ENCODE results near the gene PHACTR3. TPM values are rescaled to one million over a fixed set of nuclear protein-coding genes. Genes with fewer than 3 reads are reported as not detected.
A peak's percentile ranks its signal among the peaks of the same experiment; 100 is the strongest.

The PHACTR3 gene
- total and polyA plus RNA-seq, 5 donors: 2.8 to 14.5 (median 4.7) TPM

- peak in 1 of 2 donors; percentile 12 for ATAC-seq
Measured at GRCh38 chr20:59688999-59689398, 84.7 kb downstream of the PHACTR3 start.

GRCh38 chr20:59690101-59690500 lies 85.8 kb downstream of the PHACTR3 start:
- H3K4me1 ChIP-seq (ENCODE audit: control insufficient read depth, insufficient read depth, low read length): no peaks in the 10 kb centered on the region
- H3K27me3 ChIP-seq (ENCODE audit: control insufficient read depth, insufficient read depth): no peaks in the 10 kb centered on the region
- no peak overlapping the region for H3K27ac ChIP-seq (ENCODE audit: low read length)
- WGBS: 72% methylated on average over 4 of the region's 4 CpGs
- intact Hi-C loops (cut with DNase I): no loop called here
- H3K9me3 ChIP-seq (ENCODE audit: control insufficient read depth, low read length): no peaks in the 10 kb centered on the region
- H3K4me3 ChIP-seq (ENCODE audit: low read length): no peak overlapping the region
- DNase-seq: no peak
- no peak for ATAC-seq

More at GRCh38 chr20:59688999-59689398, 84.7 kb downstream of the PHACTR3 start:
- Histone ChIP-seq H3K4me3 (ENCODE audit: low read length) (no peak overlapping the region), H3K9me3 (ENCODE audit: control insufficient read depth, low read length) (no peaks in the 10 kb centered on the region), H3K27me3 (ENCODE audit: control insufficient read depth, insufficient read depth) (no peaks in the 10 kb centered on the region), H3K27ac (ENCODE audit: low read length) (peak overlapping the region; percentile 42), H3K4me1 (ENCODE audit: control insufficient read depth, insufficient read depth, low read length) (no peaks in the 10 kb centered on the region)
- DNase-seq: no peak
- WGBS: 57% methylated on average over 7 of the region's 7 CpGs
- intact Hi-C loops (cut with DNase I): no loop called here

GRCh38 chr20:59690976-59691375 lies 86.6 kb downstream of the PHACTR3 start:
- Histone ChIP-seq H3K27me3 (ENCODE audit: control insufficient read depth, insufficient read depth) (no peaks in the 10 kb centered on the region), H3K27ac (ENCODE audit: low read length) (no peak overlapping the region), H3K4me1 (ENCODE audit: control insufficient read depth, insufficient read depth, low read length) (no peaks in the 10 kb centered on the region), H3K9me3 (ENCODE audit: control insufficient read depth, low read length) (no peaks in the 10 kb centered on the region), H3K4me3 (ENCODE audit: low read length) (no peak overlapping the region)
- 70% methylated on average over 4 of the region's 4 CpGs for WGBS
- ATAC-seq: no peak
- intact Hi-C loops (cut with DNase I): no loop called here
- no peak for DNase-seq

GRCh38 chr20:59692139-59692538 lies 87.8 kb downstream of the PHACTR3 start:
- DNase-seq (no peak), ATAC-seq (peak; percentile 65 to 72)
- Histone ChIP-seq H3K9me3 (ENCODE audit: control insufficient read depth, low read length) (no peaks in the 10 kb centered on the region), H3K4me3 (ENCODE audit: low read length) (no peak overlapping the region), H3K4me1 (ENCODE audit: control insufficient read depth, insufficient read depth, low read length) (no peaks in the 10 kb centered on the region), H3K27me3 (ENCODE audit: control insufficient read depth, insufficient read depth) (no peaks in the 10 kb centered on the region), H3K27ac (ENCODE audit: low read length) (peak overlapping the region; percentile 71)
- WGBS: 52% methylated on average over 3 of the region's 3 CpGs
- intact Hi-C loops (cut with DNase I): no loop called here

- Histone ChIP-seq H3K4me1 (ENCODE audit: control insufficient read depth, insufficient read depth, low read length) (no peaks in the 10 kb centered on the region), H3K9me3 (ENCODE audit: control insufficient read depth, low read length) (no peaks in the 10 kb centered on the region), H3K4me3 (ENCODE audit: low read length) (no peak overlapping the region), H3K27me3 (ENCODE audit: control insufficient read depth, insufficient read depth) (no peaks in the 10 kb centered on the region), H3K27ac (ENCODE audit: low read length) (no peak overlapping the region)
- intact Hi-C loops (cut with DNase I): no loop called here
- 86% methylated on average over 4 of the region's 4 CpGs for WGBS
- ATAC-seq (no peak), DNase-seq (no peak)
Measured at GRCh38 chr20:59693587-59693986, 89.2 kb downstream of the PHACTR3 start.

- Histone ChIP-seq H3K4me3 (ENCODE audit: low read length) (no peak overlapping the region), H3K27ac (ENCODE audit: low read length) (no peak overlapping the region), H3K9me3 (ENCODE audit: control insufficient read depth, low read length) (no peaks in the 10 kb centered on the region), H3K27me3 (ENCODE audit: control insufficient read depth, insufficient read depth) (no peaks in the 10 kb centered on the region), H3K4me1 (ENCODE audit: control insufficient read depth, insufficient read depth, low read length) (no peaks in the 10 kb centered on the region)
- intact Hi-C loops (cut with DNase I): no loop called here
- ATAC-seq (no peak), DNase-seq (no peak)
- 69% methylated on average over 5 of the region's 5 CpGs for WGBS
Measured at GRCh38 chr20:59696476-59696875, 92.1 kb downstream of the PHACTR3 start.

GRCh38 chr20:59697068-59697467 lies 92.7 kb downstream of the PHACTR3 start:
- no peak overlapping the region for H3K27ac ChIP-seq (ENCODE audit: low read length)
- no peaks in the 10 kb centered on the region for H3K27me3 ChIP-seq (ENCODE audit: control insufficient read depth, insufficient read depth)
- H3K4me3 ChIP-seq (ENCODE audit: low read length): no peak overlapping the region
- ATAC-seq (no peak), DNase-seq (no peak)
- no peaks in the 10 kb centered on the region for H3K9me3 ChIP-seq (ENCODE audit: control insufficient read depth, low read length)
- WGBS: 86% methylated on average over 4 of the region's 4 CpGs
- H3K4me1 ChIP-seq (ENCODE audit: control insufficient read depth, insufficient read depth, low read length): no peaks in the 10 kb centered on the region
- intact Hi-C loops (cut with DNase I): no loop called here

GRCh38 chr20:59698598-59698997 lies 94.3 kb downstream of the PHACTR3 start:
- no peak for DNase-seq
- intact Hi-C loops (cut with DNase I): no loop called here
- H3K4me1 ChIP-seq (ENCODE audit: control insufficient read depth, insufficient read depth, low read length): no peaks in the 10 kb centered on the region
- H3K27ac ChIP-seq (ENCODE audit: low read length): no peak overlapping the region
- H3K9me3 ChIP-seq (ENCODE audit: control insufficient read depth, low read length): no peaks in the 10 kb centered on the region
- 84% methylated on average over 1 of the region's 1 CpG for WGBS
- no peak overlapping the region for H3K4me3 ChIP-seq (ENCODE audit: low read length)
- no peak for ATAC-seq
- no peaks in the 10 kb centered on the region for H3K27me3 ChIP-seq (ENCODE audit: control insufficient read depth, insufficient read depth)

- DNase-seq (no peak), ATAC-seq (no peak)
- WGBS: 58% methylated on average over 2 of the region's 2 CpGs
- intact Hi-C loops (cut with DNase I): no loop called here
- Histone ChIP-seq H3K9me3 (ENCODE audit: control insufficient read depth, low read length) (no peaks in the 10 kb centered on the region), H3K27ac (ENCODE audit: low read length) (no peak overlapping the region), H3K4me3 (ENCODE audit: low read length) (no peak overlapping the region), H3K4me1 (ENCODE audit: control insufficient read depth, insufficient read depth, low read length) (no peaks in the 10 kb centered on the region), H3K27me3 (ENCODE audit: control insufficient read depth, insufficient read depth) (no peaks in the 10 kb centered on the region)
Measured at GRCh38 chr20:59701236-59701635, 96.9 kb downstream of the PHACTR3 start.

GRCh38 chr20:59703046-59703445 lies 98.7 kb downstream of the PHACTR3 start:
- Histone ChIP-seq H3K27ac (ENCODE audit: low read length) (no peak overlapping the region), H3K9me3 (ENCODE audit: control insufficient read depth, low read length) (no peaks in the 10 kb centered on the region), H3K27me3 (ENCODE audit: control insufficient read depth, insufficient read depth) (no peaks in the 10 kb centered on the region), H3K4me1 (ENCODE audit: control insufficient read depth, insufficient read depth, low read length) (no peaks in the 10 kb centered on the region), H3K4me3 (ENCODE audit: low read length) (no peak overlapping the region)
- DNase-seq (no peak), ATAC-seq (no peak)
- 72% methylated on average over 5 of the region's 5 CpGs for WGBS
- intact Hi-C loops (cut with DNase I): no loop called here

GRCh38 chr20:59705651-59706399 lies 101.5 kb downstream of the PHACTR3 start:
- intact Hi-C loops (cut with DNase I): no loop called here
- no peak overlapping the region for H3K4me3 ChIP-seq (ENCODE audit: low read length)
- ATAC-seq (no peak), DNase-seq (no peak)
- WGBS: 27% methylated on average over 5 of the region's 5 CpGs
- no peaks in the 10 kb centered on the region for H3K9me3 ChIP-seq (ENCODE audit: control insufficient read depth, low read length)
- no peak overlapping the region for H3K27ac ChIP-seq (ENCODE audit: low read length)
- no peaks in the 10 kb centered on the region for H3K4me1 ChIP-seq (ENCODE audit: control insufficient read depth, insufficient read depth, low read length)
- H3K27me3 ChIP-seq (ENCODE audit: control insufficient read depth, insufficient read depth): no peaks in the 10 kb centered on the region

- Histone ChIP-seq H3K27me3 (ENCODE audit: control insufficient read depth, insufficient read depth) (no peaks in the 10 kb centered on the region), H3K4me3 (ENCODE audit: low read length) (no peak overlapping the region), H3K27ac (ENCODE audit: low read length) (no peak overlapping the region), H3K9me3 (ENCODE audit: control insufficient read depth, low read length) (no peaks in the 10 kb centered on the region), H3K4me1 (ENCODE audit: control insufficient read depth, insufficient read depth, low read length) (no peaks in the 10 kb centered on the region)
- ATAC-seq (no peak), DNase-seq (no peak)
- intact Hi-C loops (cut with DNase I): no loop called here
- 52% methylated on average over 1 of the region's 1 CpG for WGBS
Measured at GRCh38 chr20:59706400-59706693, 102.0 kb downstream of the PHACTR3 start.

Data from right cardiac atrium (tissue), 5 donors.